ENCODE measurements around the gene SKAP2. TPM values are rescaled to one million over a fixed set of nuclear protein-coding genes. Genes with fewer than 3 reads are reported as not detected.
A peak's percentile ranks its signal among the peaks of the same experiment; 100 is the strongest.

The SKAP2 gene
- total RNA-seq, 1 experiment from 2014 or later = 43.2 TPM

GRCh38 chr7:26664735-26665416 is 199.5 kb downstream of the SKAP2 start:
- DNase-seq (ENCODE audit: low read depth) = peak; percentile 11

GRCh38 chr7:26664274-26664673 is 200.1 kb downstream of the SKAP2 start:
- DNase-seq (ENCODE audit: low read depth) = no peak

- no peak for DNase-seq (ENCODE audit: low read depth)
Observed at GRCh38 chr7:26663874-26664273, 200.5 kb downstream of the SKAP2 start.

GRCh38 chr7:26662646-26663045 is 201.7 kb downstream of the SKAP2 start:
- DNase-seq (ENCODE audit: low read depth) = no peak

GRCh38 chr7:26659121-26659520 is 205.3 kb downstream of the SKAP2 start:
- DNase-seq (ENCODE audit: low read depth) = no peak

GRCh38 chr7:26658389-26659084 is 205.9 kb downstream of the SKAP2 start:
- no peak for DNase-seq (ENCODE audit: low read depth)

GRCh38 chr7:26657686-26658388 is 206.6 kb downstream of the SKAP2 start:
- DNase-seq (ENCODE audit: low read depth) = no peak

- DNase-seq (ENCODE audit: low read depth) = no peak
Observed at GRCh38 chr7:26657206-26657641, 207.2 kb downstream of the SKAP2 start.

- no peak for DNase-seq (ENCODE audit: low read depth)
Observed at GRCh38 chr7:26656735-26657134, 207.7 kb downstream of the SKAP2 start.

GRCh38 chr7:26655781-26656180 is 208.6 kb downstream of the SKAP2 start:
- no peak for DNase-seq (ENCODE audit: low read depth)

GRCh38 chr7:26653430-26654399 is 210.7 kb downstream of the SKAP2 start:
- peak; percentile 64 for DNase-seq (ENCODE audit: low read depth)

- DNase-seq (ENCODE audit: low read depth) = no peak
Observed at GRCh38 chr7:26652401-26653100, 211.8 kb downstream of the SKAP2 start.

GRCh38 chr7:26650103-26650502 is 214.3 kb downstream of the SKAP2 start:
- no peak for DNase-seq (ENCODE audit: low read depth)

- no peak for DNase-seq (ENCODE audit: low read depth)
Observed at GRCh38 chr7:26649388-26649787, 215.0 kb downstream of the SKAP2 start.

GRCh38 chr7:26648554-26648953 is 215.8 kb downstream of the SKAP2 start:
- peak; percentile 75 for DNase-seq (ENCODE audit: low read depth)

GRCh38 chr7:26646336-26647048 is 217.9 kb downstream of the SKAP2 start:
- DNase-seq (ENCODE audit: low read depth) = no peak

- DNase-seq (ENCODE audit: low read depth) = no peak
Observed at GRCh38 chr7:26645121-26645520, 219.3 kb downstream of the SKAP2 start.

GRCh38 chr7:26642416-26642815 is 222.0 kb downstream of the SKAP2 start:
- DNase-seq (ENCODE audit: low read depth) = no peak

- no peak for DNase-seq (ENCODE audit: low read depth)
Observed at GRCh38 chr7:26639695-26640094, 224.7 kb downstream of the SKAP2 start.

GRCh38 chr7:26639111-26639510 is 225.3 kb downstream of the SKAP2 start:
- no peak for DNase-seq (ENCODE audit: low read depth)

All from M059J (cell line).